ENCODE data around the gene GOT1. TPM values are rescaled to one million over a fixed set of nuclear protein-coding genes. Genes with fewer than 3 reads are reported as not detected.

The GOT1 gene
- total and polyA plus RNA-seq, 2 of the 8 experiments (the other 6 are each of a cell fraction or from before 2014, with no cell fraction given): 16.7 to 47.0 TPM

GRCh38 chr10:99422529-99423096, 7.8 kb downstream of the GOT1 start:
- no peak overlapping the region for H3K4me2 ChIP-seq (ENCODE audit: insufficient read depth in 1 of 2, low read depth in 2 of 2, low read length in 2 of 2)
- no peak for FAIRE-seq
- H4K91ac ChIP-seq (replicated peaks; ENCODE audit: insufficient read length, low read length): no peak overlapping the region
- H4K8ac ChIP-seq (ENCODE audit: extremely low read depth, insufficient read depth, low read length): no peak overlapping the region
- no peaks in the 10 kb centered on the region for H3K4me1 ChIP-seq (replicated peaks in 1 of 4; ENCODE audit: control insufficient read depth in 3 of 4, insufficient read depth in 4 of 4, low read length in 3 of 4)
- ChIA-PET CTCF (ENCODE audit: partially characterized antibody) (interaction anchor here (0.7 kb wide), 1 partner anchor 13 kb away, joined by 3 read pairs; no protein-coding TSS in a partner anchor), POLR2A (ENCODE audit: partially characterized antibody) (interaction anchor here (2.4 kb wide), 1 partner anchor 13 kb away, joined by 6 read pairs; no protein-coding TSS in a partner anchor)
- no peak overlapping the region for H3K9ac ChIP-seq (replicated peaks in 1 of 4; ENCODE audit: extremely low read depth in 1 of 4, low read depth in 3 of 4, low read length in 3 of 4)
- H3K79me1 ChIP-seq (ENCODE audit: low read depth, low read length): peaks cover 2% of the 10 kb centered on the region
- H3K4ac ChIP-seq (replicated peaks; ENCODE audit: insufficient read length, low read depth, low read length): no peak overlapping the region
- H3K9me3 ChIP-seq (ENCODE audit: insufficient read depth in 2 of 2, low read depth in 1 of 2, low read length in 1 of 2): no peaks in the 10 kb centered on the region
- H3K23me2 ChIP-seq (ENCODE audit: low read depth, low read length): peaks cover 2% of the 10 kb centered on the region; the same call in 1 of the 2 replicates
- H3K27ac ChIP-seq (ENCODE audit: low read depth, low read length): no peak overlapping the region
- no peak overlapping the region for H3K4me3 ChIP-seq (ENCODE audit: extremely low read depth in 1 of 4, insufficient read depth in 2 of 4, low read depth in 3 of 4, low read length in 4 of 4)
- H3K79me2 ChIP-seq (ENCODE audit: control insufficient read depth in 1 of 2, insufficient read depth in 2 of 2, low read length in 2 of 2): peaks cover 0 to 29% of the 10 kb centered on the region in 2 experiments; a peak in 2 of 4 replicates
- TF ChIP-seq RFX5 (IDR thresholded peaks at IDR 0.05; ENCODE audit: borderline replicate concordance, low read depth, low read length) (no peak), CEBPB (IDR thresholded peaks at IDR 0.05; ENCODE audit: low read depth, low read length) (no peak), EP300 (IDR thresholded peaks at IDR 0.05; ENCODE audit: borderline replicate concordance in 1 of 2, low read depth in 2 of 2, low read length in 2 of 2) (no peak), POLR2AphosphoS5 (IDR thresholded peaks at IDR 0.05; ENCODE audit: low read depth, low read length) (no peak), CHD1 (IDR thresholded peaks at IDR 0.05; ENCODE audit: low read depth, low read length) (no peak), POLR2A (IDR thresholded peaks at IDR 0.05; ENCODE audit: control extremely low read depth in 1 of 2, low read depth in 2 of 2, low read length in 2 of 2) (no peak), TBP (IDR thresholded peaks at IDR 0.05; ENCODE audit: low read depth, low read length) (no peak), TAF7 (optimal IDR thresholded peaks at IDR 0.05; ENCODE audit: borderline replicate concordance, low read depth, low read length) (no peak), ZNF274 (IDR thresholded peaks at IDR 0.05; ENCODE audit: borderline replicate concordance, extremely low read depth, low read length) (no peak), TAF1 (IDR thresholded peaks at IDR 0.05; ENCODE audit: low read depth, low read length) (no peak), ASH2L (IDR thresholded peaks at IDR 0.05; ENCODE audit: low read length) (no peak), JUND (IDR thresholded peaks at IDR 0.05; ENCODE audit: low read length) (no peak)
- H4K5ac ChIP-seq (ENCODE audit: insufficient read length, low read depth, low read length): no peak overlapping the region
- H2BK20ac ChIP-seq (ENCODE audit: low read length): no peak overlapping the region
- no peak overlapping the region for H3K18ac ChIP-seq (ENCODE audit: extremely low read depth, low read length)
- no peak overlapping the region for H2BK5ac ChIP-seq (ENCODE audit: low read depth, low read length)
- 89% methylated on average over 5 of the region's 5 CpGs; no CpG with 5 or more reads in 1 of the 2 experiments for WGBS, 2 experiments (ENCODE audit: extremely low coverage in 1 of 2, insufficient coverage in 1 of 2, insufficient read length in 1 of 2, insufficient replicate concordance in 2 of 2, low coverage in 1 of 2, low lambda C conversion rate in 2 of 2, missing lambda C conversion rate in 1 of 2)
- H2AK5ac ChIP-seq (ENCODE audit: low read depth, low read length): no peak overlapping the region
- no peaks in the 10 kb centered on the region for H3K27me3 ChIP-seq (replicated peaks in 1 of 4; ENCODE audit: control insufficient read depth in 3 of 4, extremely low read depth in 1 of 4, insufficient read depth in 3 of 4, low read length in 3 of 4)
- H3K14ac ChIP-seq (ENCODE audit: insufficient read length): no peak overlapping the region
- H2BK120ac ChIP-seq (replicated peaks; ENCODE audit: low read depth, low read length): no peak overlapping the region
- H2BK12ac ChIP-seq (ENCODE audit: low read depth, low read length): no peak overlapping the region
- no peak overlapping the region for H3K56ac ChIP-seq (replicated peaks; ENCODE audit: insufficient read length, low read depth, low read length)
- no peak for DNase-seq (ENCODE audit: low read depth in 1 of 2, low spot score in 2 of 2)
- peaks cover 3 to 4% of the 10 kb centered on the region in 2 experiments for H4K20me1 ChIP-seq (replicated peaks in 1 of 2; ENCODE audit: control insufficient read depth in 1 of 2, insufficient read depth in 2 of 2, low read length in 2 of 2)
- H3K23ac ChIP-seq (ENCODE audit: insufficient read length): no peak overlapping the region
- no peak overlapping the region for H2BK15ac ChIP-seq (ENCODE audit: low read length)
- H2AFZ ChIP-seq (ENCODE audit: low read length): no peak overlapping the region
- peaks cover 3 to 25% (median 11%) of the 10 kb centered on the region in 4 experiments; a peak in 6 of 8 replicates for H3K36me3 ChIP-seq (ENCODE audit: control insufficient read depth in 2 of 4, insufficient read depth in 4 of 4, low read length in 3 of 4)

Data from H1 (cell line).